ENCODE data around the gene MAP1LC3B2.

Gene MAP1LC3B2

DNA sequence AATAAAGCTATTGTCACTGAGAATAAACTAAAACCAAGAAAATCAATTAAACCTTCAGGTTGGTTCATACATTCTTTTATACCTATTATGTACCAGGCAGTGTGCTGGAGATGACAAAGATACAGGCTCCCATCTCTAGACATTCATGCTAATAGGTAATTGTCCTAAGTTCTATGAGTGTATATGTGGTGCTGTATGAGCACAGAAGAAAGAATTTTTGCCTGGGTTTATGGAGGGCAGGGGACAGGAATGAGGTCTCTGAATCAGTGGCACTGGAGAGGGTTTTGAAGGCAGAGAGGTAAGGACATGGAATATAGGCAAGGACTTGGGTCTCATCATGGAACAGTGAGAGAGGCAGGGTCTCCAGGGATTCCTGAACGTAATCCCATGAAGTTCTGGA, 38.7 kb downstream of the MAP1LC3B2 start:
- no peak for DNase-seq

DNA sequence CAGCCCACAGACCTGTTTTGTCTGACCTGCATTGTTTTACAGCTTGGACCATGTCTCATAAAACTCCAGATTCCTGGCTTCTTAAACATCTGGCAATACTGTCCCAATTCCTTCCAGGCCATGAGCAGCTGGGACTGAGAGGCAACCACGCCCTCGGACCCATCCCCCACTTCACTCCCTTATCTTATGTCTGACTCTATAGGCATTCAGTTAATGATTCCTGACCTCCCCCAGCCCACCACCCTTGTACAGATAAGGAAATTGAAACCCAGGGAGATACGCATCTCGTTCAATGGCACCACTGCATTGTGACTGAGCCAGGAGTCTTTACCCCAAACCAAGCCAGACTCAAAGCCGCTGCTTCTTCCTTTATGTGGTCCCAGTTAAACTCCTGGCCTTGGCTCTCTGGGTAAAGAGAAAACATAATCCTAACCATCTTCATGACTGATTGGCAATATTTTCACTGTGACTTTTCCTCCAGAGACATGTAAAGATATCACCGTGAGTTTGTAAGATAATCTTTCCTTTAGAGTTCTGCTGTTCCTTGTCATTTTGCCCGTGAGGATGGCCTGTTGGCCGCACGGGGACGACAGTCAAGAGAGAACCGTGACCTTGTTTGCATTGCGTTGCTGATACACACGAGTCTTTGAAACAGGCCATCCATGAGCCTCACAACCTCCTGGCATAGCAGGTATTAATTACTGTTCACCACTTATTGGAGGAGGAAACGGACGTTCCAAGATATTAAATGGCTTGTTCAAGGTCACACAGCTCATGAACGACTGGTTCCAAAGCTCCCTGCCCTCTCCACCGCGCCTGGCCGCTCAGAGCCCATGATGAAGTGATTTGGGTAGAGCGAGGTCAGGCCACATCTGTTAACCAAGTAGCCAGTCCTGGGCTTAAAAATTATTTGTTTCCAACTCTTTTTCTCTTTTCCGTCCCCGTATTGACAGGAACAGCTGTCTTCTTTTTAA, 39.4 kb downstream of the MAP1LC3B2 start:
- DNase-seq = no peak

DNA sequence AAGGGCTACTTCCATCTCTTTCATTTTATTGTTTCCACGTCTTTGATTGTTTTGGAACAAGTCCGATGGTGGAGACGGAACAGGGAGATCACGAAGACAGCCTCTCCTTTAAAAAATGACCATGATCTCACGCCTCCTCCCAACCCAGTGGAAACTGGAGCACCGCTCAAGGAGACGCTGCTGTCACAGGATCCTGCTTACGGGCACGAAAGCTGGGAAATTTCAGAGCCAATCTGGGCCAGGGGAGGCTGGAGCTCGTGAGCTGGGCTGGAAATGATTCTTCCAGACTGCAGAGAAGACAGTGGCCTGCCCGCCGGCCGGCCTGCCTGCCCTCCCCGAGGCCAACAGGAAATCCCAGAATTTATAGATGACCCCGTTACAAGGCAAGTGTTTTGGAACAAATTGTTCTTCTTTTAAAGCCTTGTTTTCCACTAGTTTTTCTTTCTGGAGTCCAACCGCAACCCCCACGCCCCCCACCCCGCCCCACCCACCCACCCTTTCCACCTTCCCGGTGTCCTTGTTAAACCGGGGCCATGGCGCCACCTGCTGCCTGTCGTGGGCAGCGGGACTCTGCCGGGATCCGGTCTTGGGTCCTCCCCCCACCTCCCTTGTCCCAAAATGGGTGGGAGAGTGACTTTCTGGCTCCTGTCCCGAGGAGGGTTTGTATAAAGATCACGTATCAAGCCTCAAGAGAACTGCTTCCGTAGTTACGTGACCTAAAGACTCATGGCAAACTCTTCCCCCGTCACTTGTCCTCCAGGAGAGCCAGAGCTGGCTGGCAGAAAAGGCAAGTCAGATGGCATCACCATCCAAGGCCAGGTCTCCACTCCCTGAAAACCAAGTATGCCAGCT, 40.3 kb downstream of the MAP1LC3B2 start:
- peak; percentile 77 for DNase-seq

DNA sequence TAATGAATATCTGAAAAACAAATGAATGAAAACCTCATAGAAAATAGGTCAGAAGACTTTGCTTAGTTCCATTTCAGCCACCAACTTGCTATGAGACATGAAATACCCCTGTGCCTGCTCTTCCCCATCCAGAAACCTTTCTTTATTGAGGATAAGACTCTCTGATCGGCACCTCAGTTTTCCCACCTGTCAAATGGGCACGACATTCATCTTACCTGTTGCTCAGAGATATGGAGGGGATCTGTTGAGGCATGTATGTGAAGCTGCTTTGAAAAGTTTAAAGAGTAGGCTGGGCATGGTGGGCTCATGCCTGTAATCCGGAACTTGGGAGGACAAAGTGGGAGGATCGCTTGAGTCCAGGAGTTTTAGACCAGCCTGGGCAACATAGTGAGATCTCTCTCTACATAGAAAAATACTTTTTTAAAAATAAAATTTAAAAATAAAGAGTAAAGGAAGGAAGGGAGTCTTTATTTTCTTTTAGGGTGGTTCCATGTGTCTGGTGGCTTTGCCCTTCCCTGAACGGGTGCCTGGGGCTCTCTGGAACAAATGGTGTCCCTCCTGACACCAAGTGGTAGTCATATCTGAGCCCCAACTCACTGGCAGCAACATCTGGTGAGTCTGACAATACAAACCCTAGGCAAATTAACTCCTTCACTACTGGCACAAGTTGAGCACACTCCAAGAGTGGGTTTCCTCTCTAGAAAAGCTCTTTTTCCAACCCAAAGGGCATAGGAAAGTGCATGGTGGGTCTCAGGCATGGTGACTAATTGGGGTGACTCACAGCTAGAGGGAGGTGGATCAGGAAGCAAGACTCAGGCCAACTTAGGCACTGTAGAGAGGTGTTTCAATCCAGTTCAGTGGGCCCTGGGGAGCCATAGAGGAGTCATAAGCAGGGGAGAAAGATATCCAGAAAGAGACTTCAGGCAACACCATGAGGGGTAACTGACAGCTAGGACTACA, 42.1 kb downstream of the MAP1LC3B2 start:
- no peak for DNase-seq

DNA sequence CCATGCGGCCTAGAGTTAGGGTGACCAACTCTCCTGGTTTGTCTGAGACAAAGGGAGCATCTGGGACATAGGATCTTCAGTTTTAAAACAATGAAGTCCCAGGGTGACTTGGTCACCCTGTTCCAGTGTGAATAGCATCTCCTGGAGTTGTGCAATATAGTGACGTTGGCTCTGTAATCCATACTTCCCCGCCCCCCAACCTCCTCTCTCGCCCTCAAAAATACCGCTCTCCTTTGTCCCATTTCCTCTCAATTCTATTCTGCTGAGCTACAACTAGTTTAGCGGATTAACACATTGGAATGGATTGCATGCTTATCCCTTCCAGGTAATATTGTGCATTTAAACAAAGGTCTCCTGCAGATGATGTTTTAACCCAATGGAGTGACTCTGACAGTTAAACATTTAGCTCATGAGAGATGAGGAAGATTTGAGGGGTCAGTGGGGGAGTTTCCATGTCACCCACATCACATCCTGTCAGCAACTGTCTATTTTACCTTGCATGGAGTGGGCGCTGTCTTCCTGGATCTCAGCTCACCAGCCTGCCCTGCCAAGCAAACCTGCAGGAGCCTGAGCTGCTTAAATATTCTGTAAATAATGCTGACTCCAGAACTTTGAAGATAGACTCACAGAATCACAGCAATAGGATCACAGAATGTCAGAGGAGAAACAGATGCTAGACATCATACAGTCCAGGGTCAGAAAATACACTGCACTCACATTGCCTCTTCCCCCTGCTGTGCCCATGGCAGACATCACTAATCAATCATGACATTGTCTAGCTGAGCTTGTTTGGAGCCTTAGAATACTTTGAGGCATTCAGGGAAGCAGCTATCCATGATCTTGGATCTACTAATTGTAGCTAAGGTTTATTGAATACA, 43.0 kb downstream of the MAP1LC3B2 start:
- no peak for DNase-seq

DNA sequence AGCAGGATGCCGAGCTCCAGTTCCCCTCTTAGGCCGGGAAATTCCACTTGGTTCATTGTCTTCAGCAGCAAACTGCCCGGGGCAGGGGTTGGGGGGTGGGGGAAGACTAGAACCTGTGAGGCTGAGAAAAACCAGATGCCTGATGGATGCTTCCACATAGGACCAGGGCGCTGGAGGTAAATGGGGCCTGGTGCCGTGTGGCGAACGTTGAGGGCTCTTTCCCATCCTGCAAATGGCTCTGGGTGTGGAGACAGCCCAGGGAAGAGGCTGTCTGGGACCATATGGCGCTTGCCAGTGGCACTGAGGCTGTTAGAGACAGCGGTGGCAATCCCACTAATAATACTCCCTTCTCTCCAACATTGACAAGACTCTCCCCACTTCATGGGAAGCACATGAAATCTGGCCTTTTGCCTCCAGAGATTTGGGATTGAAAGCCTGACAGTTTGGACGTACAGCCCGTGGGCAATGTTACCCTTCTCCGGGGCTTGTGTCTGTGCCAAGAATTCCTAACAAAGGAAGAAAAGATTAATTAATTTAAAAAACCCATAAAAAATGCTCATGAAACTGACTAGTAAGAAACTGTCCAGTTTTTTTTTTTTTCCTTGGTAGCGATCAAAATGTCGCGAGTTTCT, 44.5 kb downstream of the MAP1LC3B2 start:
- no peak for DNase-seq

DNA sequence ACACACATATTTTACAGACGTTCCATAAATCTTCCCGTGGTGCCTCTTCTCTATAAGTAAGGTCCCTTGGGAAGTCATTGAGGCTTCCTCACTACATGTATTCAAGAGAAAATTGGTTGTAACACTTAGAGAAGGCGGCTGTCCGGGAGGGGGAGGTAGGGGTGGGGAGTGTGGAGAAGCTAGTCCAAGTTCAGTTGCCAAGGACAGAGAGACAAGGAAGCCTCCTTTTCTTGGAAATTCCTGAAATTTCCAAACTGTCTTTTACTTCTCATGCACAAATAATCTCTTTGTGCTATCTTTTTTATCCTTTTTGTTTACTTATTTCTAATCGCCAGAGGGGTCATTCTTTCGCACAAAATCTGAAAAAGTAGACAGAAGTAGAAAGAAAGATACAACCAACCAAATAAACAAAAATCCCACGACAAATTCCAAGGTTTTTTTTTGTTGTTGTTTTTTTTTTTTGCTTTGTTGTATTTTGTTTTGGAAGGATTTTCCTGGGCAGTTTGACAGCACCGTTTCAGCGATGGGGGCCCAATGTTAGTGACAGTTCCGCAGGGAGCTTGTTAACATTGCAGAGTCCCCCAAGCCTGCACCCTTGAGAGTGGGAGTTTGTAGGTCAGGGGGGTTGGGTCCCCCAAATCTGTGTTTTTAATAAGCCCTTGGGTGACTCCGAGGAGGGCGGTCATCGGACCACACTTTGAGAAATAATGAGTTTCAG, 45.2 kb downstream of the MAP1LC3B2 start:
- DNase-seq = peak; percentile 88

DNA sequence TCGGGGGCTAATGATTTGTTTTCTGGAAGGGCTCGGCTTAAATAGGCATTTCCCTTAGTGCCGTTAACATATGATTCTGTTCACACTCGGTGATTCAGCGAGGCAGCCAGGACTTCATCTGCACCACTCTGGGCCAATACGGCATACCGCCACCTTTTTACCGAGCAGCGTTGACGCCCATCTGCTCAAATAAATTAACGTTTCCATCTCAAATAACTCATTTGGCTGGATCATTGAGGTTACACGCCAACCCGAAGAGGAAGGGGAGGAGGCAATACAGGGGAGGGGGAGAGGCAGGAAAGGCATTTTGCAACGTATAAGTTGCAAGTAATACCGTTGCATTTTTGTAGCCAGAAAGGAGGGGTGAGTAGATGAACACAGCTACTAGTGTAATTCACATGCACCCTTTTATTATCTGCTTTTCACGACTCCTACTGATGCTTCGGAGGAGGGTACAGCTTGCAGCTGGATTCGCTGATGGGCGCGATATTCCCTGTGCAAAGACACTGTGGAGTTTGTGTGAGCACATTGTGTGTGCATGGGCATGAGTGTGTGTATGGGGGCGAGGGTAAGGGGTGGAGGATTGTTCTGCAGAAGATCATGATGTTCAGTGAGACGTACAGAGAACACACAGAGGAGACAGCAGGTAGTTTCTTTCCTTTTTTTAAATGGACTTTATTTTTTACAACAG, 45.9 kb downstream of the MAP1LC3B2 start:
- DNase-seq = no peak

DNA sequence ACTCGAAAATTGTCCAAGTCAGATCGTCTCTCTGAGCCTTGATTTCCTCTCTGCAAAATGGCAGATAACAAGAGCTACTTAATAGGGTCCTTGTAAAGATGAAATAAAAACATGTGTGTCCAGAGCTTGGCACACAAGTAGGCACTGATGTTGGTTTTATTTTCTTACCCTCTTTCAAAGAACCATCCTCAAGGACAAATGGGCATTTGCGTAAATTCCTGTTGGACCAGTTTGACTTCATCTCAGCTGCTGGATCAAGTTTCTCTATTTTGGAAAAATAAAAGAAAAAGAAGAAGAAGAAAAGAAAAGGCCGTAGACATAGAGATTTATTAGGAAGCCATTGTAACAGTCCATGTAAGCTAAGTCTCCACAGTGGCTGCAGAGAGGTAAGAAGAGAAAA, 47.2 kb downstream of the MAP1LC3B2 start:
- DNase-seq = no peak

DNA sequence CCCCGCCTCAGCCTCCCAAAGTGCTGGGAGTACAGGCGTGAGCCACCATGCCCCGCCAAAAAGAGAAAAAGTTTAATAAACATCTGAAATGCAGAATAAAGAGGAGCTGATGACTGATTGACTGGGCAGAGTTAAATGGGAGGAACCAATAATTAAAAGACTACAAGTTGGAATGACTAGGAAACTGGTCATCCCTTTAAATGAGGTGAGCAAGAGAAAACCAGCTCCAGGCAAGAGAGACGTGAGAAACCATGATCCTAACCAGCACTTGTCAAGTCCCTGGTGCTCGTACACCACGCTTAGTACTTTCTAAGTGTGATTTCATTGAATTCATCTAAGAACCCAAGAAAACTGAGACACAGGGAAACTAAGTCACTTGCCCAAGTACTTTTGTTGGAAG, 47.9 kb downstream of the MAP1LC3B2 start:
- no peak for DNase-seq

DNA sequence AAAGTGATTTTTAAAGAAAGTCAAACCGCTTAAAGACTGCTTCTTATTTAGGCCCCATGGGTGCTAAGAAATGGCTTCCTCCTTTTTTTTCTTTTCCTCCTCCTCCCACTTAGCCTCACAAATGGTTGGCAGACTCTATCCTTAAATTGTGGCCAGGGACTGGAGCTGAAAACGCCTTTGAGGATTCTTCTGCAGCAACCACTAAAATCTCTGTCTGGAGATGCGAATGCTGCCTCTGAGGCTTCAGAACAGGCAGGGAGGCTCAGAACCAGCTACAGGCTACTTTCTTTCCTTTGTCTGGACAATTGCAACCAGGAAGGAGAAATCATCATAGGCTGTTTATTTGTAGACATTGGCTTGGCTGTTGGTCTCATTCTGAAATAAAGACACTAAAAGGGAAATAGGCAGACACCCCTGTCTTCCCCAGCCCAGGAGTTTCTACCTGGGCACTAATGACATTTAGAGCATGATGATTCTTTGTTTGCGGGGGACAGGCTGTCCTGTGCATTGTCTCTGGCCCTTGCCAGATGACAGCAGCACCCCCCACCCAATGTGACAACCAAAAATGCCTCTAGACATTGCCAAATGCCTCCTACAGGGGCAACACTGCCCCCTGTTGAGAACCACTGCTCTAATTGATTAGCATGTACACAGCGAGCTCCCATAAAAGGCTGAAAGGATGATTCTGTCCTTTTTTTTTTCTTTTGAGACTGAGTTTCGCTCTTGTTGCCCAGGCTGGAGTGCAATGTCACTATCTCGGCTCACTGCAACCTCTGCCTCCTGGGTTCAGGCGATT, 50.3 kb downstream of the MAP1LC3B2 start:
- peak; percentile 27 for DNase-seq

DNA sequence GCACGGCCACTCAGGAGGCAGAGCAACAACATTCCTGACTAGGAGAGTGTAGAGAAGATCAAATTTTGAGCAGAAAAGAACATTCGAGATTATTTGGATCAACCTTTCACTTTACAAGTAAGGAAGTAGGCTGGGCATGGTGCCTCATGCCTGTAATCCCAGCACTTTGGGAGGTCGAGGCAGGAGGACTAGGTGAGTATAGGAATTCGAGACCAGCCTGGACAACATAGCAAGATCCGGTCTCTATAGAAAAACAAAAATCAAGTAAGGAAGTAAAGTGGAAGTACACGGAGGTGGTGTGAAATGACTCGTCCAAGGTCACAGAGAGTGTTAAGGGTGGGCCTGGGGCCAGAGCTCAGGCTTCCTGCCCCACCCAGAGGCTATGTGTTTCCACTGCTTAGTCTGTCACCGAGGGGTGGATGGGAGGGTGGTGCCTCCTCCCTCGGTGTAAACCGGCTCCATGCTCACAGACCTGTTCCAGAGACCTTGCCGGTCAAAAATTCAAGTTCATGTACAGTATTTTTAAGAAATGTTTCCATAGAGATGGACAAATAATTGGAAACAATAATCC, 51.9 kb downstream of the MAP1LC3B2 start:
- DNase-seq = no peak

DNA sequence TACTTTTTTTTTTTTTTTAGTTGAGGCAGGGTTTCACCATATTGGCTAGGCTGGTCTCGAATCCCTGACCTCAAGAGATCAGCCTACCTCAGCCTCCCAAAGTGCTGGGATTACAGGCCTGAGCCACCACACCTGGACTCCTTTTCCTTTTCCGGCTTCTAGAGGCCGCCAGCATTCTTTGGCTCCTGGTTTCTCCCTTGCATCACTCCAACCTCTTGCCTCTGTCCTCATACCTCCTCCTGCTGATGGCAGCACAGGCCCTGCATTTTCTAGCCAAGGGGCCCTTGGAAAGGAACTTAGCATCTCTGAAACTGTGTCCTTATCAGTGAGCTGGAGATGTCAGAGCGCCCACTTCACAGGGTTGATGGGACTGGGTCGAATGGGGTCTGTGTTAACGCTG, 53.3 kb downstream of the MAP1LC3B2 start:
- DNase-seq = no peak

DNA sequence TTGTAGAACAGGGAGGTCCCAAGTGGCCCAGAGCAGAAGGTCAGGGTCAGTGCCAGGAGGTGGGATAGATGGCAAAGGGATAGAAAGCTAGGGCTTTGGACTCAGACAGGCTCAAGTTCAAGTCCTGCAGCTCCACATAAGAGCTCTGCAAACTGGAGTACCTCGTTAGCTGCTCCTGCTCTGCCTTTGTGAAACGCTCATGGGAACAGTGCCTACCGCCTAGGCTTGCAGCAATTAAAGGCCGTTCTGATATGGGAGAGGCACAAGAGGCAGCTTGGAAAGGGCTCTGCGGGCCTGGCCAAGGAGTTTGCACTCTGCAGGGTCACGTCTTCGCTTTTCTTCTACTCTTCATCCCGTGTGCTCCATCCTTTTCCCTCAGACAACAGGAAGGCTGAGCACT, 54.1 kb downstream of the MAP1LC3B2 start:
- DNase-seq = no peak

DNA sequence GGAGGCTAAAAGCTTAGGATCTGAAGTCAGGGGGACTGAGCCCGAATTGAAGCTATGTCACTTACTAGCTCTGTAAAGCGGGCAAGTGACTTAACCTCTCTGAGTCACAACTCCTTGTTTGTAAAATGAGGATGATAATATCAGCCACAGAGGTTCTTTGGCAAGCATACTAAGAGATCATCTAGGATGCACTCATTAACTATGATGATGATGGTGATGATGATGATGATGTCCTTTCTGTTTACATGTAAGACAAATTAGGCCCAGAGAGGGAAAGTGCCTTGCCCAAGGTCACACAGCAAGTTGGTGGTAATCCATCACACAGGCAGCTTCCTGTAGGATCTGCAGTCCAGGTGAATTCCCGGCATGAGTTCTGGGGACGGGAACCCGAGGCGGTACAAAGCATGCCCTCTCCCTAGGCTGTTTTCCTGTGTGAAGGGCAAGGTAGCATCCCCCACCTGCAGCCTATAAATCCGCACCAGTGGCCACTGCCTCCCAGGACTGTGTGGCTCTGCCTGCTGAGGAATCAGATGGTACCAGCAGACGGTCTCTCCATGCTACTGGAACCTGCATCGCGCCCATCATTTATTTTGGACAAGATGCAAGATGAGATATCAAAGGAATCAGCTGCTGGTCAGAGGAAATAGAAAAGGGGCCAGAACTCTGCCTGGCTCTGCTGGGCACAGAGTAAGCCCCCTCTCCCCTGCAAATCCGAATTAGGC, 55.2 kb downstream of the MAP1LC3B2 start:
- DNase-seq = no peak

DNA sequence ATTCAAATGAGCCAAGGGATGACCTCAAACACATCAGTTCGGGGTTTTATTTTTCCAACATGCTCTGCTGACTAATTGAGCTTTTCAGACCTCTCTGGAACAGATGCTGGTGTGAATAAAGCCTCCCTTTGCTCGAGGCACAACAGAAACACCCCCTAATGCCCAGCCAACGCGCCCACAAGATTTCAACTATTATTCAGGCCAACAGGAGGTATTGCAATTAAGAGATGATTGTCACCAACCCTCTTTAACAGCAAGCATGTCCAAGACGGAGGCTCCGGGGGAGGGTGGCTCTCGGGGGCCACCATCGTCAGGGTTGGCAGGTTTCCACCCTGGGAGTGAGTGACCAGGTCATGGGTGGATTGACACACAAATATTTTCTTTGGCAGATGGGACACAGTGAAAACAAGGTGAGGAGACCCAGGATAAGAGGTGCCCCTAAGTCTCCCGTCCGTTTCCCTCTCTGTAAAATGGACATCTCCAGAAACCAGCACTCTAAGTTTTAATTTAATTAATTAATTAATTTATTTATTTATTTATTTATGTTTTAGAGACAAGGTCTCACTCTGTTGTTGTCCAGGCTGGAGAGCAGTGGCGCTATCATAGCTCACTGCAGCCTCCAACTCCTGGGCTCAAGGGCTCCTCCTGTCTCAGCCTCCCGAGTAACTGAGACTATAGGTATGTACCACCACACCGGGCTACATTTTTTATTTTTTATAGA, 56.1 kb downstream of the MAP1LC3B2 start:
- no peak for DNase-seq

Measured in fibroblast of skin of scalp (primary cell).